Nephron progenitor cell (in vitro differentiated cells): ENCODE measurements around the gene COL6A2.

Experiments
- DNase-seq: peaks from one replicate; pipeline ENCODE4 v3.0.0; 2021
- H3K27ac Mint-ChIP-seq: 2 replicates; pipeline ENCODE4 v1.8.0; 2021; ENCODE audit warnings: mild to moderate bottlenecking, moderate library complexity, mixed read lengths
- H3K27me3 Mint-ChIP-seq: 2 replicates; pipeline ENCODE4 v1.8.0; 2021; ENCODE audit warnings: mild to moderate bottlenecking, low read depth, mixed read lengths; ENCODE audit not compliant: poor library complexity
- H3K36me3 Mint-ChIP-seq: 2 replicates; pipeline ENCODE4 v1.8.0; 2021; ENCODE audit warnings: low read depth, mixed read lengths
- H3K4me1 Mint-ChIP-seq: 2 replicates; pipeline ENCODE4 v1.8.0; 2021; ENCODE audit warnings: mixed read lengths
- H3K4me3 Mint-ChIP-seq: 2 replicates; pipeline ENCODE4 v1.8.0; 2021; ENCODE audit warnings: mild to moderate bottlenecking, moderate library complexity, mixed read lengths
- H3K9me3 Mint-ChIP-seq: 2 replicates; pipeline ENCODE4 v1.8.0; 2021; ENCODE audit warnings: mild to moderate bottlenecking, moderate library complexity, mixed read lengths
- CTCF ChIP-seq: fragments of 200-600 bp; sonication (generic); IDR thresholded peaks from 2 replicates; pipeline ENCODE4 v1.5.0; 2021; ENCODE audit warnings: antibody characterized with exemption

Gene COL6A2

GRCh38 chr21:46109313-46110221 lies 11.7 kb downstream of the COL6A2 start:
- no peak for DNase-seq
- no peak for TF ChIP-seq CTCF
- Mint-ChIP-seq H3K36me3 (peaks cover 57% of the 10 kb centered on the region), H3K27ac (no peak overlapping the region), H3K27me3 (no peaks in the 10 kb centered on the region), H3K9me3 (peaks cover 44% of the 10 kb centered on the region), H3K4me3 (no peak overlapping the region), H3K4me1 (no peaks in the 10 kb centered on the region)

- no peak for DNase-seq
- H3K27ac Mint-ChIP-seq: no peak overlapping the region
- H3K4me3 Mint-ChIP-seq: no peak overlapping the region
- no peaks in the 10 kb centered on the region for H3K4me1 Mint-ChIP-seq
- no peak for TF ChIP-seq CTCF
- H3K27me3 Mint-ChIP-seq: no peaks in the 10 kb centered on the region
- peaks cover 44% of the 10 kb centered on the region for H3K9me3 Mint-ChIP-seq
- peaks cover 58% of the 10 kb centered on the region for H3K36me3 Mint-ChIP-seq
Measured at GRCh38 chr21:46110499-46111192, 12.7 kb downstream of the COL6A2 start.

- Mint-ChIP-seq H3K27ac (no peak overlapping the region), H3K9me3 (peaks cover 39% of the 10 kb centered on the region), H3K4me3 (no peak overlapping the region), H3K4me1 (no peaks in the 10 kb centered on the region), H3K36me3 (peaks cover 55% of the 10 kb centered on the region), H3K27me3 (no peaks in the 10 kb centered on the region)
- no peak for DNase-seq
- TF ChIP-seq CTCF: no peak
Measured at GRCh38 chr21:46111193-46111571, 13.3 kb downstream of the COL6A2 start.

- Mint-ChIP-seq H3K36me3 (peaks cover 51% of the 10 kb centered on the region), H3K4me1 (no peaks in the 10 kb centered on the region), H3K9me3 (peaks cover 29% of the 10 kb centered on the region), H3K27ac (no peak overlapping the region), H3K4me3 (no peak overlapping the region), H3K27me3 (no peaks in the 10 kb centered on the region)
- DNase-seq: no peak
- TF ChIP-seq CTCF: no peak
Measured at GRCh38 chr21:46111857-46112724, 14.2 kb downstream of the COL6A2 start.

GRCh38 chr21:46112725-46113215 lies 14.9 kb downstream of the COL6A2 start:
- no peak for TF ChIP-seq CTCF
- Mint-ChIP-seq H3K9me3 (peaks cover 23% of the 10 kb centered on the region), H3K27me3 (no peaks in the 10 kb centered on the region), H3K36me3 (peaks cover 44% of the 10 kb centered on the region), H3K4me3 (no peak overlapping the region), H3K27ac (no peak overlapping the region), H3K4me1 (no peaks in the 10 kb centered on the region)
- no peak for DNase-seq
